HCT116 (cell line): ENCODE results near the gene SLC6A7. TPM values are rescaled to one million over a fixed set of nuclear protein-coding genes. Genes with fewer than 3 reads are reported as not detected.

Experiments
- ATAC-seq: fragments of 200-7000 bp; cut with Tn5 transposase; 2 replicates; pipeline ENCODE4 v1.9.1; 2020; ENCODE audit warnings: mild to moderate bottlenecking, moderate library complexity
- BruUV-seq: library from RNA; stranded (reverse); fragments of 400-500 nt; replicated peaks from 2 replicates; lab custom pipeline; 2021; lab: Mats Ljungman, UMichigan
- CTCF ChIA-PET: fragments of 300-600 bp; sonication (Branson Sonifier 250); formaldehyde crosslinking; loops from one replicate; lab custom pipeline; 2021; ENCODE audit warnings: antibody characterized with exemption; lab: Charles Lee
- POLR2A ChIA-PET: fragments of 300-600, 350-600 bp; sonication (Branson Sonifier 250); formaldehyde crosslinking; loops from one replicate; lab custom pipeline; 2021; ENCODE audit warnings: antibody characterized with exemption; lab: Charles Lee
- RAD21 ChIA-PET, 2 experiments: fragments of 300-600 bp; sonication (Branson Sonifier 250); formaldehyde crosslinking; loops; one replicate each; lab custom pipeline; 2023; ENCODE audit warnings: low total read pairs in 2 of 2; ENCODE audit not compliant: uncharacterized antibody in 2 of 2, unreplicated experiment in 2 of 2, low non-redundant PET in 1 of 2; lab: Charles Lee
- DNase-seq: peaks from one replicate; pipeline ENCODE4 v3.0.0-alpha.2; 2010; ENCODE audit warnings: low read depth, low spot score
- H2AFZ ChIP-seq: fragments of 200-600 bp; shearing (Covaris generic), sonication (generic); 2 replicates; pipeline ENCODE4 v1.6.1; 2017; ENCODE audit warnings: low read depth, mixed run types, mixed read lengths, antibody characterized with exemption, low read length; ENCODE audit not compliant: poor library complexity, severe bottlenecking
- H3K27ac ChIP-seq: 2 replicates; pipeline ENCODE4 v1.5.1; 2012; ENCODE audit warnings: low read depth, low read length
- H3K27me3 ChIP-seq: fragments of 200-600 bp; sonication (generic); 2 replicates; pipeline ENCODE4 v1.6.1; 2016; ENCODE audit warnings: mixed run types, low read length, mixed read lengths; ENCODE audit not compliant: insufficient read depth
- H3K36me3 ChIP-seq, 2 experiments: fragments of 200-500 bp in 1 of 2; fragments of 200-600 bp in 1 of 2; sonication (Bioruptor generic) in 1 of 2; sonication (generic) in 1 of 2; 2 replicates each; pipeline versions ENCODE4 v1.5.1 to v1.6.1; 2014 to 2016; ENCODE audit warnings: low read length in 2 of 2, inconsistent platforms in 1 of 2, mixed read lengths in 1 of 2, mixed run types in 1 of 2; ENCODE audit not compliant: insufficient read depth in 2 of 2, control insufficient read depth in 1 of 2
- H3K4me1 ChIP-seq, 2 experiments: fragments of 200-600 bp in 1 of 2; sonication (generic) in 1 of 2; 2 replicates each; pipeline versions ENCODE4 v1.5.1 to v1.6.1; 2012 to 2017; ENCODE audit warnings: low read length in 2 of 2, inconsistent platforms in 1 of 2, mild to moderate bottlenecking in 1 of 2, mixed read lengths in 1 of 2, mixed run types in 1 of 2, moderate library complexity in 1 of 2; ENCODE audit not compliant: insufficient read depth in 2 of 2, control insufficient read depth in 1 of 2
- H3K4me2 ChIP-seq: fragments of 200-600 bp; sonication (generic); 2 replicates; pipeline ENCODE4 v1.6.1; 2017; ENCODE audit warnings: mixed run types, low read length, mixed read lengths
- H3K4me3 ChIP-seq, 2 experiments: fragments of 200-600 bp in 1 of 2; sonication (generic) in 1 of 2; replicated peaks in 1 of 2; 2 replicates each; pipeline ENCODE4 v1.5.1; 2011 to 2016; ENCODE audit warnings: low read length in 2 of 2, control low read depth in 1 of 2, low read depth in 1 of 2, mild to moderate bottlenecking in 1 of 2, mixed read lengths in 1 of 2, mixed run types in 1 of 2
- H3K79me2 ChIP-seq: fragments of 200-600 bp; sonication (generic); 2 replicates; pipeline ENCODE4 v1.6.1; 2017; ENCODE audit warnings: mild to moderate bottlenecking, mixed run types, low read length, moderate library complexity, mixed read lengths; ENCODE audit not compliant: insufficient read depth
- H3K9ac ChIP-seq: fragments of 200-600 bp; sonication (generic); 2 replicates; pipeline ENCODE4 v1.6.1; 2016; ENCODE audit warnings: low read length, mixed read lengths
- H3K9me2 ChIP-seq: fragments of 200-600 bp; sonication (generic), shearing (Covaris generic); 2 replicates; pipeline ENCODE4 v1.6.1; 2017; ENCODE audit warnings: mixed run types, mild to moderate bottlenecking, moderate library complexity; ENCODE audit not compliant: insufficient read depth
- H3K9me3 ChIP-seq, 2 experiments: fragments of 200-500 bp in 1 of 2; fragments of 200-600 bp in 1 of 2; sonication (Bioruptor generic) in 1 of 2; sonication (generic) in 1 of 2; 2 replicates each; pipeline ENCODE4 v1.6.1; 2014 to 2017; ENCODE audit warnings: low read length in 2 of 2, mixed read lengths in 2 of 2, inconsistent platforms in 1 of 2, low read depth in 1 of 2, mild to moderate bottlenecking in 1 of 2, mixed run types in 1 of 2, moderate library complexity in 1 of 2; ENCODE audit not compliant: control insufficient read depth in 1 of 2, insufficient read depth in 1 of 2
- H4K20me1 ChIP-seq: fragments of 200-600 bp; sonication (generic), shearing (Covaris generic); 2 replicates; pipeline ENCODE4 v1.6.1; 2017; ENCODE audit warnings: mixed run types, mild to moderate bottlenecking, moderate library complexity; ENCODE audit not compliant: insufficient read depth
- CBX3 ChIP-seq: IDR thresholded peaks from 2 replicates; pipeline ENCODE4 v1.6.1; 2012; ENCODE audit warnings: low read depth
- CTCF ChIP-seq, 3 experiments: fragments of 200-600 bp in 1 of 3; sonication (generic) in 1 of 3; IDR thresholded peaks in 2 of 3; conservative IDR thresholded peaks in 1 of 3; 2 replicates each; pipeline ENCODE4 v1.5.1; 2012 to 2017; ENCODE audit warnings: low read depth in 2 of 3, low read length in 2 of 3, antibody characterized with exemption in 1 of 3, borderline replicate concordance in 1 of 3, control low read depth in 1 of 3, mild to moderate bottlenecking in 1 of 3, mixed read lengths in 1 of 3, mixed run types in 1 of 3, moderate library complexity in 1 of 3; ENCODE audit not compliant: insufficient read depth in 1 of 3
- EGR1 ChIP-seq: IDR thresholded peaks from 2 replicates; pipeline ENCODE4 v1.6.1; 2012; ENCODE audit warnings: low read depth
- EZH2 ChIP-seq: fragments of 200-600 bp; sonication (generic); IDR thresholded peaks from 2 replicates; pipeline ENCODE4 v1.6.1; 2017; ENCODE audit warnings: antibody characterized with exemption, mixed run types
- FOSL1 ChIP-seq: IDR thresholded peaks from 2 replicates; pipeline ENCODE4 v1.6.1; 2012; ENCODE audit warnings: low read depth
- JUND ChIP-seq: IDR thresholded peaks from 2 replicates; pipeline ENCODE4 v1.6.1; 2012
- SIN3A ChIP-seq: IDR thresholded peaks from 2 replicates; pipeline ENCODE4 v1.6.1; 2012; ENCODE audit warnings: low read depth
- SP1 ChIP-seq: IDR thresholded peaks from 2 replicates; pipeline ENCODE4 v1.6.1; 2012; ENCODE audit warnings: low read depth
- SRF ChIP-seq: IDR thresholded peaks from 2 replicates; pipeline ENCODE4 v1.6.1; 2012; ENCODE audit warnings: low read depth
- TCF7L2 ChIP-seq: IDR thresholded peaks from 2 replicates; pipeline ENCODE4 v1.7.0; 2011; ENCODE audit warnings: borderline replicate concordance, inconsistent platforms; ENCODE audit not compliant: insufficient read depth, insufficient read length; ENCODE audit errors: extremely low read depth
- intact Hi-C: fragments of 100-400 bp; cut with micrococcal nuclease; formaldehyde crosslinking; loops from 2 replicates; pipeline ENCODE4 v1.10.0; 2022
- total RNA-seq: library from RNA; stranded (reverse); gene quantifications from one replicate; pipeline ENCODE4 v1.2.1, GENCODE V29; 2021; ENCODE audit not compliant: unreplicated experiment
- TF ChIP-seq, protein P1 (sequence below): IDR thresholded peaks from 2 replicates; pipeline ENCODE4 v1.6.1; 2012; ENCODE audit warnings: low read depth

The SLC6A7 gene
- total RNA-seq, 1 experiment from 2014 or later, result not detected

DNA sequence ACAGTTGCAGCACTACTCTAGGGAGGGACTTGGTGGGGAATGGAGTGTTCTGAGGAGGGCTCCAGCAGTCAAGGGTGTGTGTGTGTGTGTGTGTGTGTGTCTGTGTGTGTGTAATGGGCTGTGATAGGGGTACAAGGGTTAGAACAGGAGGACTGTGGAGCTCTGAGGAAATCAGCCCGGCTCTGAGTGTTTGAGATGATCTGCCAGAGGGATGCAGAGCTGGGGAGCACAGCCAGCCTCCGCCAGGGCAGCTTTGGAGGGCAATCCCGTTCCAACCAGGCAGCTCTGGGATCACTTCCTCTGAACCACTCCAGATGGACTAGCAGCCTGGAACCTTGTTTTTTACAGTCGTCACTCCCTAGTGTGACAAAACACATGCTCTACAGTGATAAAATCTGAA, 3.0 kb upstream of the SLC6A7 start:
- no peak overlapping the region for H2AFZ ChIP-seq
- H3K27me3 ChIP-seq, result no peaks in the 10 kb centered on the region
- peaks cover 0 to 7% of the 10 kb centered on the region in 2 experiments; a peak in 1 of 4 replicates for H3K4me1 ChIP-seq
- H3K9me2 ChIP-seq, result no peaks in the 10 kb centered on the region
- H3K4me2 ChIP-seq, result no peak overlapping the region
- H3K36me3 ChIP-seq, result no peaks in the 10 kb centered on the region
- H3K9me3 ChIP-seq, result no peaks in the 10 kb centered on the region
- H3K9ac ChIP-seq, result no peak overlapping the region
- RAD21 ChIA-PET, result no interaction called here
- CTCF ChIA-PET, result interaction anchor here (1.2 kb wide), 1 partner anchor 11 kb away, joined by 4 read pairs; no protein-coding TSS in a partner anchor
- H3K27ac ChIP-seq, result no peak overlapping the region
- no TSS peak for BruUV-seq
- TF ChIP-seq SIN3A, result no peak
- no peak for TF ChIP-seq FOSL1
- no peak for TF ChIP-seq SRF
- TF ChIP-seq, protein P1, sequence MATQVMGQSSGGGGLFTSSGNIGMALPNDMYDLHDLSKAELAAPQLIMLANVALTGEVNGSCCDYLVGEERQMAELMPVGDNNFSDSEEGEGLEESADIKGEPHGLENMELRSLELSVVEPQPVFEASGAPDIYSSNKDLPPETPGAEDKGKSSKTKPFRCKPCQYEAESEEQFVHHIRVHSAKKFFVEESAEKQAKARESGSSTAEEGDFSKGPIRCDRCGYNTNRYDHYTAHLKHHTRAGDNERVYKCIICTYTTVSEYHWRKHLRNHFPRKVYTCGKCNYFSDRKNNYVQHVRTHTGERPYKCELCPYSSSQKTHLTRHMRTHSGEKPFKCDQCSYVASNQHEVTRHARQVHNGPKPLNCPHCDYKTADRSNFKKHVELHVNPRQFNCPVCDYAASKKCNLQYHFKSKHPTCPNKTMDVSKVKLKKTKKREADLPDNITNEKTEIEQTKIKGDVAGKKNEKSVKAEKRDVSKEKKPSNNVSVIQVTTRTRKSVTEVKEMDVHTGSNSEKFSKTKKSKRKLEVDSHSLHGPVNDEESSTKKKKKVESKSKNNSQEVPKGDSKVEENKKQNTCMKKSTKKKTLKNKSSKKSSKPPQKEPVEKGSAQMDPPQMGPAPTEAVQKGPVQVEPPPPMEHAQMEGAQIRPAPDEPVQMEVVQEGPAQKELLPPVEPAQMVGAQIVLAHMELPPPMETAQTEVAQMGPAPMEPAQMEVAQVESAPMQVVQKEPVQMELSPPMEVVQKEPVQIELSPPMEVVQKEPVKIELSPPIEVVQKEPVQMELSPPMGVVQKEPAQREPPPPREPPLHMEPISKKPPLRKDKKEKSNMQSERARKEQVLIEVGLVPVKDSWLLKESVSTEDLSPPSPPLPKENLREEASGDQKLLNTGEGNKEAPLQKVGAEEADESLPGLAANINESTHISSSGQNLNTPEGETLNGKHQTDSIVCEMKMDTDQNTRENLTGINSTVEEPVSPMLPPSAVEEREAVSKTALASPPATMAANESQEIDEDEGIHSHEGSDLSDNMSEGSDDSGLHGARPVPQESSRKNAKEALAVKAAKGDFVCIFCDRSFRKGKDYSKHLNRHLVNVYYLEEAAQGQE, result no peak
- TF ChIP-seq SP1, result no peak
- no peak for TF ChIP-seq TCF7L2
- no peak for TF ChIP-seq EZH2
- TF ChIP-seq EGR1, result no peak
- no peak for TF ChIP-seq CTCF (IDR thresholded peaks at IDR 0.05 in 2 of 3, conservative IDR thresholded peaks at IDR 0.05 in 1 of 3; ENCODE audit: borderline replicate concordance in 1 of 3, insufficient read depth in 1 of 3, low read depth in 2 of 3, low read length in 2 of 3)
- no peak for TF ChIP-seq CBX3
- no peak for TF ChIP-seq JUND
- intact Hi-C loops, result no loop called here
- no peak overlapping the region for H3K4me3 ChIP-seq
- no peak for DNase-seq
- ATAC-seq, result no peak
- no peaks in the 10 kb centered on the region for H4K20me1 ChIP-seq
- POLR2A ChIA-PET, result no interaction called here
- no peaks in the 10 kb centered on the region for H3K79me2 ChIP-seq
